Sigmoid colon (tissue), 7 donors: ENCODE results near the gene MLLT6. TPM values are rescaled to one million over a fixed set of nuclear protein-coding genes. Genes with fewer than 3 reads are reported as not detected.
A peak's percentile ranks its signal among the peaks of the same experiment; 100 is the strongest.

ENCODE experiments used
- DNase-seq: peaks from one replicate; pipeline ENCODE4 v3.0.0-alpha.2; 2019
- H3K27ac ChIP-seq, 4 donors: fragments of 200-600 bp; sonication (generic); one replicate each; pipeline ENCODE4 v1.5.1; 2016 to 2019; ENCODE audit warnings: mild to moderate bottlenecking in 1 of 4
- H3K27me3 ChIP-seq, 3 donors: fragments of 200-600 bp; sonication (generic); one replicate each; pipeline ENCODE4 v1.5.1; 2019; ENCODE audit warnings: mild to moderate bottlenecking in 1 of 3
- H3K36me3 ChIP-seq, 4 donors: fragments of 200-600 bp; sonication (generic); one replicate each; pipeline ENCODE4 v1.5.1; 2016 to 2019
- H3K4me1 ChIP-seq, 4 donors: fragments of 200-600 bp; sonication (generic); one replicate each; pipeline ENCODE4 v1.5.1; 2017 to 2019
- H3K4me3 ChIP-seq, 4 donors: fragments of 200-600 bp; sonication (generic); one replicate each; pipeline ENCODE4 v1.5.1; 2017 to 2019; ENCODE audit warnings: mild to moderate bottlenecking in 2 of 4, moderate library complexity in 1 of 4
- H3K9me3 ChIP-seq, 4 donors: fragments of 200-600 bp in 3 of 4; sonication (generic) in 3 of 4; one replicate each; pipeline versions ENCODE4 v1.5.1 to v1.6.1; 2013 to 2019
- EP300 ChIP-seq, 4 donors: sonication (generic); formaldehyde crosslinking; IDR thresholded peaks; one replicate each; pipeline ENCODE4 v1.6.1; 2017; ENCODE audit warnings: antibody characterized with exemption in 4 of 4
- POLR2A ChIP-seq, 2 donors: fragments of 450-650 bp; IDR thresholded peaks; one replicate each; pipeline ENCODE4 v1.6.1; 2016; ENCODE audit warnings: antibody characterized with exemption in 2 of 2, mild to moderate bottlenecking in 2 of 2, moderate library complexity in 2 of 2
- POLR2AphosphoS5 ChIP-seq, 4 donors: sonication (generic); formaldehyde crosslinking; IDR thresholded peaks; one replicate each; pipeline ENCODE4 v1.6.1; 2017; ENCODE audit warnings: antibody characterized with exemption in 4 of 4
- whole genome bisulfite sequencing, 2 donors: extraction: QIAGEN DNeasy Blood & Tissue Kit; methylation state at CpG; one replicate each; pipeline ENCODE4 v1.1.7; 2013; 5-methylcytosine and 5-hydroxymethylcytosine counted together
- intact Hi-C: fragments of 100-400 bp; cut with DNase I; formaldehyde crosslinking; loops from one replicate; pipeline ENCODE4 v1.15.1; 2023
- polyA plus RNA-seq, 3 donors: library from polyadenylated mRNA; stranded (reverse); fragments of 200-250 nt; gene quantifications; one replicate each; pipeline ENCODE4 v1.2.3, GENCODE V29; 2013
- total RNA-seq, 4 donors: library from RNA; depleted of rRNA; stranded (reverse); fragments of >200 nt; gene quantifications; one replicate each; pipeline ENCODE4 v1.1.0, GENCODE V29; 2016
- TF ChIP-seq, protein P1 (sequence below), 4 experiments: fragments of 450-650 bp in 3 of 4; fragments of 200-600 bp in 1 of 4; IDR thresholded peaks; one replicate each; pipeline ENCODE4 v1.5.1; 2016 to 2019; ENCODE audit warnings: antibody characterized with exemption in 4 of 4, mild to moderate bottlenecking in 3 of 4, moderate library complexity in 2 of 4
- donor health status: healthy with polysubstance abuse.
- donor health status: Bipolar disorder and iron deficiency.
- donor health status: healthy.

Gene MLLT6
- total and polyA plus RNA-seq, 7 donors: 15.3 to 90.3 (median 51.5) TPM

DNA sequence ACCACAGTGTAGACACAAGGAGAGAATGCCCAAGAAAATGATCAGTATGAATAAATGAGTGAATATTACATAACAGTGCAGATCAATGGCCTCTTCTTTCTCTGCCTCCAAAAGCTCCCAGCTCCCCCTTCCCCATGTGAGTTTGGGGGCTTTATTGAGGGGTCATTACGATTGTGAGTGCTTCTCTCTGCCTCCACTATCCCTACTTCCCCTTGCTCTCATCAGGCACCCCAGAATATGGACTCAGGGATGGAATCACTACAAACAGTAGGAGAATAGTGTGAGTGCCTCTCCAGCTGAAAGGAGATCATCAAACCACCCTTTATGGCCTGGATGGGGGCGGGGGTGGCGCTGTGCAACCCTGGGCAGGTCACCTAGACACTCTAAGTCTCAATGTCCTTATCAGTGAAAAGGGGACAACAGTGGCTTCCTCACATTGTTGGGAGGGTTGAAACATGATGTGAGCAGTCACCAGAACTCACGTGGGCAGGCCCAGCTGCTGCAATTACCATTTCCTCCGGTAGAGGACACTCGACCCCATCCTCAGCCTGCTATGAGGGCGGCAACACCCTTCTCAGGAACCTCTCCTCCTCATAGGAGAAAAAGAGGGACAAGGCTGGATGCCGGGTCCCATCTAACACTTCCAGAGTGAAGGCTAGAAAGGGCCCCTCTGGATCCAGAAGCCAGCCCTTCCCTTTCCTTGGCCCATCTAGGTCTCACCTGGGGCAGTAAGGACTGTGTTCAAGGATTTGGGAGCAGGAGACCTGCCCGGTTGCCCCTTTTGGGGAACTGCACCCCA lies 28.2 kb upstream of the MLLT6 start:
- peak; percentile 92 for DNase-seq
- Histone ChIP-seq H3K36me3 (no peaks in the 10 kb centered on the region), H3K4me3 (no peak overlapping the region), H3K27ac (peak overlapping the region in 2 of 4 donors; percentile 45 to 46), H3K9me3 (no peaks in the 10 kb centered on the region), H3K27me3 (peaks cover 25 to 44% (median 43%) of the 10 kb centered on the region in 3 donors), H3K4me1 (peaks cover 0 to 37% (median 34%) of the 10 kb centered on the region in 4 donors)
- 5 to 9% methylated on average over 9 of the region's 9 CpGs for WGBS, 2 donors
- TF ChIP-seq, protein P1, sequence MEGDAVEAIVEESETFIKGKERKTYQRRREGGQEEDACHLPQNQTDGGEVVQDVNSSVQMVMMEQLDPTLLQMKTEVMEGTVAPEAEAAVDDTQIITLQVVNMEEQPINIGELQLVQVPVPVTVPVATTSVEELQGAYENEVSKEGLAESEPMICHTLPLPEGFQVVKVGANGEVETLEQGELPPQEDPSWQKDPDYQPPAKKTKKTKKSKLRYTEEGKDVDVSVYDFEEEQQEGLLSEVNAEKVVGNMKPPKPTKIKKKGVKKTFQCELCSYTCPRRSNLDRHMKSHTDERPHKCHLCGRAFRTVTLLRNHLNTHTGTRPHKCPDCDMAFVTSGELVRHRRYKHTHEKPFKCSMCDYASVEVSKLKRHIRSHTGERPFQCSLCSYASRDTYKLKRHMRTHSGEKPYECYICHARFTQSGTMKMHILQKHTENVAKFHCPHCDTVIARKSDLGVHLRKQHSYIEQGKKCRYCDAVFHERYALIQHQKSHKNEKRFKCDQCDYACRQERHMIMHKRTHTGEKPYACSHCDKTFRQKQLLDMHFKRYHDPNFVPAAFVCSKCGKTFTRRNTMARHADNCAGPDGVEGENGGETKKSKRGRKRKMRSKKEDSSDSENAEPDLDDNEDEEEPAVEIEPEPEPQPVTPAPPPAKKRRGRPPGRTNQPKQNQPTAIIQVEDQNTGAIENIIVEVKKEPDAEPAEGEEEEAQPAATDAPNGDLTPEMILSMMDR (IDR thresholded peaks at IDR 0.05): peak; percentile 93 to 99 (median 96)
- TF ChIP-seq EP300 (IDR thresholded peaks at IDR 0.05): no peak
- peak in 2 of 4 donors; percentile 30 to 34 for TF ChIP-seq POLR2AphosphoS5 (IDR thresholded peaks at IDR 0.05)
- TF ChIP-seq POLR2A (IDR thresholded peaks at IDR 0.05): no peak
- intact Hi-C loops: loop anchor here (1.0 to 2.0 kb wide), 3 partner anchors 16 to 58 kb away; partner anchors contain the start of gene MLLT6

DNA sequence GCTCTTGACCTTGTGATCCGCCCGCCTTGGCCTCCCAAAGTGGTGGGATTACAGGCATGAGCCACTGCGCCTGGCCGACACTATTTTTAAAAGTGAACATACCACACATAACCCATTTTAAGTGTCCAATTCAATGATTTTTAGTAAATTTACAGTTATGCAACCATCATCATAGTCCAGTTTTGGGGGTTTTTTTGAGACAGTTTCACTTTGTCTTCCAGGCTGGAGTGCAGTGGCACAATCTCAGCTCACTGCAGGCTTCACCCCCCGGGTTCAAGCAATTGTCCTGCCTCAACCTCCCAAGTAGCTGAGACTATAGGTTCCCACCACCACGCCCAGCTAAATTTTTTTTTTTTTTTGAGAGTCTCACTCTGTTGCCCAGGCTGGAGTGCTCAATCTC lies 27.3 kb upstream of the MLLT6 start:
- H3K27me3 ChIP-seq: peaks cover 25 to 35% (median 34%) of the 10 kb centered on the region in 3 donors
- intact Hi-C loops: loop anchor here (1.0 to 2.0 kb wide), 3 partner anchors 15 to 57 kb away; partner anchors contain the start of gene MLLT6

DNA sequence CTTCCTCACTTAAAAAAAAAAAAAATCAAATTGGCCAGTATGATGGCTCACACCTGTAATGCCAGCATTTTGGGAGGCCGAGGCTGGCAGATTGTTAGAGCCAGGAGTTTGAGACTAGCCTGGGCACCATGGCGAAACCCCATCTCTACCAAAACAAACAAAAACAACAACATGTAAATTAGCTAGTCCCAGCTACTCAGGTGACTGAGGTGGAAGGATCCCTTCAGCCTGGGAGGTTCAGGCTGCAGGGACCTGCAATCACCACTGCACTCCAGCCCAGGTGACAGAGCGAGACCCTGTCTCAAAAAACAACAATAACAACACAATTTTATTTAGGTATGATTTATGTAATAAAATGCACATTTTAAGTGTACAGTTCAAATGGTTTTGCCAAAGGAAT lies 24.0 kb upstream of the MLLT6 start:
- H3K27me3 ChIP-seq: peaks cover 0 to 2% (median 1%) of the 10 kb centered on the region in 3 donors
- intact Hi-C loops: no loop called here
- no peak for DNase-seq
- H3K4me3 ChIP-seq: no peak overlapping the region
- no peak overlapping the region for H3K27ac ChIP-seq
- no peaks in the 10 kb centered on the region for H3K9me3 ChIP-seq
- 84 to 87% methylated on average over 3 of the region's 3 CpGs for WGBS, 2 donors
- H3K4me1 ChIP-seq: peaks cover 0 to 10% (median 9%) of the 10 kb centered on the region in 4 donors
- TF ChIP-seq POLR2A (IDR thresholded peaks at IDR 0.05) (no peak), EP300 (IDR thresholded peaks at IDR 0.05) (no peak), POLR2AphosphoS5 (IDR thresholded peaks at IDR 0.05) (no peak)
- TF ChIP-seq, protein P1 (IDR thresholded peaks at IDR 0.05): no peak
- H3K36me3 ChIP-seq: no peaks in the 10 kb centered on the region

More for the DNA sequence above, 27.3 kb upstream of the MLLT6 start:
- Histone ChIP-seq H3K4me1 (peaks cover 0 to 37% (median 34%) of the 10 kb centered on the region in 4 donors), H3K27ac (no peak overlapping the region), H3K9me3 (no peaks in the 10 kb centered on the region), H3K36me3 (no peaks in the 10 kb centered on the region), H3K4me3 (no peak overlapping the region)
- no peak for DNase-seq
- no peak for TF ChIP-seq POLR2A (IDR thresholded peaks at IDR 0.05)
- TF ChIP-seq EP300 (IDR thresholded peaks at IDR 0.05): no peak
- TF ChIP-seq, protein P1 (IDR thresholded peaks at IDR 0.05): no peak
- no peak for TF ChIP-seq POLR2AphosphoS5 (IDR thresholded peaks at IDR 0.05)
- WGBS, 2 donors: 82 to 86% methylated on average over 6 of the region's 6 CpGs

DNA sequence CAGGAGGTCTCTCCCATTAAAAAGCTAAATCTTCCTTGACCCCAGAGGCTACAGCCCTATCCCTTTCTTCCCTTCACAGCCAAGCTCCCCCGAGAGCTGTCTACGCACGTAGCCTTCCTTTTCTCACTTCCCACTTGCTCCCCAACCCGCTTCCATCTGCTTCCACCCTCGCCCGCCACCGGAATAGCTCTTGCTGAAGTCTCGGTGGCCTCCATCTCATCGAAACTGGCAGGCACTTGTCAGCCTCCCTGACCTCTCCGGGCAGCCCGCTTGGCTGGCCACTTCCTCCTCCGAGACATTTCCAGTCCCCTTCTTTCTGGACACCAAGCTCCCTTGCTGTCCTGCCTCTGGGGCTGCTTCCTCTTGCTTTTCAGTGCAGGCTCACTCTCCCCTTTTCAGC lies 19.6 kb upstream of the MLLT6 start:
- TF ChIP-seq EP300 (IDR thresholded peaks at IDR 0.05) (no peak), POLR2A (IDR thresholded peaks at IDR 0.05) (no peak), POLR2AphosphoS5 (IDR thresholded peaks at IDR 0.05) (no peak)
- TF ChIP-seq, protein P1 (IDR thresholded peaks at IDR 0.05): no peak
- WGBS, 2 donors: 80 to 88% methylated on average over 12 of the region's 12 CpGs
- Histone ChIP-seq H3K27me3 (no peaks in the 10 kb centered on the region), H3K27ac (peak overlapping the region in 1 of 4 donors; percentile 21), H3K36me3 (no peaks in the 10 kb centered on the region), H3K9me3 (no peaks in the 10 kb centered on the region), H3K4me3 (no peak overlapping the region), H3K4me1 (no peaks in the 10 kb centered on the region)
- intact Hi-C loops: no loop called here
- no peak for DNase-seq
